Lower leg skin (tissue), 3 donors: ENCODE measurements around the gene BRAP.

Experiments
- CTCF ChIP-seq, 3 donors: fragments of 450-650 bp; IDR thresholded peaks; one replicate each; pipeline ENCODE4 v1.5.1; 2016; ENCODE audit warnings: antibody characterized with exemption in 3 of 3, mild to moderate bottlenecking in 3 of 3, moderate library complexity in 2 of 3
- POLR2A ChIP-seq, 2 donors: fragments of 450-650 bp; IDR thresholded peaks; one replicate each; pipeline ENCODE4 v1.6.1; 2016 to 2017; ENCODE audit warnings: antibody characterized with exemption in 2 of 2, mild to moderate bottlenecking in 1 of 2, moderate library complexity in 1 of 2

- no peak for TF ChIP-seq CTCF (IDR thresholded peaks at IDR 0.05)
- TF ChIP-seq POLR2A (IDR thresholded peaks at IDR 0.05): no peak
Measured at GRCh38 chr12:111656016-111656415, 29.7 kb downstream of the BRAP start.
